ENCODE data around the gene LRSAM1. TPM values are rescaled to one million over a fixed set of nuclear protein-coding genes. Genes with fewer than 3 reads are reported as not detected.
A peak's percentile ranks its signal among the peaks of the same experiment; 100 is the strongest.

LRSAM1 gene
- total RNA-seq, 4 donors from 2014 or later, result 8.0 to 16.2 (median 12.9) TPM

GRCh38 chr9:127505396-127506116 is 54.2 kb downstream of the LRSAM1 start:
- no peak for DNase-seq
- Histone ChIP-seq H3K4me3 (no peak overlapping the region), H3K36me3 (peaks cover 49 to 100% (median 65%) of the 10 kb centered on the region in 3 donors), H3K9me3 (no peaks in the 10 kb centered on the region), H3K27me3 (no peaks in the 10 kb centered on the region), H3K4me1 (peaks cover 12 to 45% (median 17%) of the 10 kb centered on the region in 3 donors), H3K27ac (peak overlapping the region; percentile 50 to 64 (median 57))
- 66 to 75% methylated on average over 6 to 13 of the region's 16 CpGs for WGBS, 2 donors
- TF ChIP-seq CTCF (IDR thresholded peaks at IDR 0.05) (peak in 5 of 6 experiments; percentile 30 to 61 (median 46)), POLR2A (IDR thresholded peaks at IDR 0.05) (no peak)
- intact Hi-C loops (cut with DNase I), result loop anchor here (5.0 to 10.0 kb wide), 2 partner anchors 82 to 219 kb away; no protein-coding TSS in a partner anchor

GRCh38 chr9:127506117-127506813 is 55.0 kb downstream of the LRSAM1 start:
- H3K36me3 ChIP-seq, result peaks cover 48 to 100% (median 65%) of the 10 kb centered on the region in 3 donors
- no peaks in the 10 kb centered on the region for H3K27me3 ChIP-seq
- intact Hi-C loops (cut with DNase I), result loop anchor here (5.0 to 10.0 kb wide), 2 partner anchors 81 to 219 kb away; no protein-coding TSS in a partner anchor
- 77 to 100% methylated on average over 2 to 5 of the region's 12 CpGs for WGBS, 2 donors
- no peak for TF ChIP-seq CTCF (IDR thresholded peaks at IDR 0.05)
- no peak for TF ChIP-seq POLR2A (IDR thresholded peaks at IDR 0.05)
- H3K4me3 ChIP-seq, result no peak overlapping the region
- H3K4me1 ChIP-seq, result peaks cover 12 to 45% (median 17%) of the 10 kb centered on the region in 3 donors
- DNase-seq, result no peak
- H3K9me3 ChIP-seq, result no peaks in the 10 kb centered on the region
- H3K27ac ChIP-seq, result peak overlapping the region in 3 of 4 donors; percentile 49 to 64 (median 55)

DNA sequence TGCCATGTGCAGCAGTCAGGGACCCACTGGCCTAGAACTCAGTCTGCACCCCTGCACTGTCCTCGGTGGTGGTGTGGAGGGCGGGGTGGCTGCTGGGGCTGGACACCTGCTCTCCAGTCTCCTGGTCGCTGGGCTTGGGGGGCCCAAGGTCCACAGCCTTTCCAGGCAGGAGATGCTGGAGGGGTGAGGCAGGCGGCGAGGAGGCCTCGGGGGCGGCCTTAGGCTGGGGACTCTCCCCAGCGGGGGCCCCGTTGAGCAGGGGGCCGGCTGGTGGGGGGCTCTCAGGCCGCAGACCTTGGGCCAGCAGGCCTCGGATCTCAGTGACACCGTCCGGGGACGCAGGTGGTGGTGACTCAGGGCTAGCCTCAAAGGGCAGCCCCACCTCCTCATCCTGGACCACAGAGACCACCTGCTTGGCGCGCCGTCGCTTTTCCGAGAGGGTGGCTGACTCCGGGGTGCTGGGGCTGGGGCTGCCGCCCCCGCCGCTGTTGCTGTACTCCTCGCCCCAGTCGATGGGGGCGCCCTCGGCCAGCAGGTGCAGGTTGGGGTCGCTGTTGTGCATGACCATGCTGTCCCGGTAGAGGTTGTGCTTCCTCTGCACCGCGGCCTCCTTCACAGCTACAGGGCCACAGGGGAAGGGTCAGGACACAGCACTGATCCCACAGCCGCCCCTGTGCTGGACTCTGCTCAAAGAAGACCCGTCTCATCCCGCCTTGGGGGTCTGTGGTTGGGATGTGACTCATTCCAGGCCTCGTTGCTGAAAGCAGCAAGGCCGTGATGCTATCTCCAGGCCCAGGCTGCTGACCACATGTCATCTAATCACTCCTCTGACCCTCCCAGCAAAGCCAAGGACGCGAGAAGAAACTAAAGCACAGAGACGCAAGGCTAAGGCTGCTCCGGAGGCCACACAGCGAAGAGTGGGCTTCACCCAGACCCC is 55.8 kb downstream of the LRSAM1 start:
- Histone ChIP-seq H3K9me3 (no peaks in the 10 kb centered on the region), H3K4me1 (peaks cover 12 to 45% (median 17%) of the 10 kb centered on the region in 3 donors), H3K27me3 (no peaks in the 10 kb centered on the region), H3K4me3 (no peak overlapping the region), H3K36me3 (peaks cover 50 to 100% (median 68%) of the 10 kb centered on the region in 3 donors), H3K27ac (peak overlapping the region in 2 of 4 donors; percentile 55 to 64)
- no peak for DNase-seq
- intact Hi-C loops (cut with DNase I), result loop anchor here (5.0 to 10.0 kb wide), 2 partner anchors 80 to 218 kb away; no protein-coding TSS in a partner anchor
- no peak for TF ChIP-seq POLR2A (IDR thresholded peaks at IDR 0.05)
- TF ChIP-seq CTCF (IDR thresholded peaks at IDR 0.05), result no peak
- 88 to 90% methylated on average over 2 to 11 of the region's 42 CpGs for WGBS, 2 donors

DNA sequence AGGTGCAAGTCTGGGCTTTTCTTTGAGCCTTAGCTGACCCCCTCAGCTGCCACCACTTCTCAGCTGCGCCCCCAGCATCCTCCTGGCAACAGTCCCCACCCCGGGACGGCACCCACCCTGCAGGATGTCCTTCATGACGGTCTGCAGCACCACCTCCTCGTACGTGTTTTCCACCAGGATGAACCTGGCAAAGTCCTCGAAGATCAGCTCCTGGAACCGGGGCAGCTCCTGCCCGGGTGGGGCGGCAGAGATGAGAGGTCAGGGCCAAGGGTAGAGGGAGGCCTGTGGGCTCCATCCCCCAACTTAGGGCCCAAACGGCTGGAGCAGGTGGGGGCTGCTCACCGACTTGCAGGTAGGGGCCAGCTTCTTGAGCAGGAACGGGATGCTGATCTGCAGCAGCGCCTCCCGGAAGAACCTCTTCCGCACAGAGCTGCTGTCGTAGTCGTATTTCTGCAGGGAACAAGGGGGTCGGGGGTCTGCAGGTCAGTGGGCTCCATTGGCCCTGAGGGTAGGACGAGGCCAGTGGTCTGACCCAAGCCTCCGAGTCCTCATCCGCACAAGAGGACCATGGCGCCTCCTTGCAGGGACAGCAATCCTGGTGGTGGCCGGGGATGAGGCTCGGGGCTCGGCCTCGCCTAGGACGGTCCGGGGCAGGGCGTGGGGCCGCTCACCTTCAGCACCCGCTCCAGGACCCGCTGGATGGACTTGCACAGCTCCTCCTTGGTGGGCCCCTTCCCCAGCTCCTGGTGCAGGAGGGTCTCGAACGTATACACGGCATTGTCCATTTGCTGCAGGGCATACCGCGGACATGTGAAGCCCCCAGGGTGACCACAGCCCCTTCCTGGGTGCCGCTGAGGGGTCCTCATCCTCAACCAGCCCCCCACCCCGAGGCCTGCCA is 56.7 kb downstream of the LRSAM1 start:
- intact Hi-C loops (cut with DNase I), result loop anchor here (5.0 to 10.0 kb wide), 2 partner anchors 79 to 217 kb away; no protein-coding TSS in a partner anchor
- Histone ChIP-seq H3K27ac (no peak overlapping the region), H3K4me1 (peaks cover 12 to 45% (median 17%) of the 10 kb centered on the region in 3 donors), H3K36me3 (peaks cover 50 to 100% (median 71%) of the 10 kb centered on the region in 3 donors), H3K27me3 (no peaks in the 10 kb centered on the region), H3K4me3 (no peak overlapping the region), H3K9me3 (no peaks in the 10 kb centered on the region)
- WGBS, 2 donors, result 80 to 85% methylated on average over 5 to 12 of the region's 40 CpGs
- TF ChIP-seq POLR2A (IDR thresholded peaks at IDR 0.05), result no peak
- no peak for TF ChIP-seq CTCF (IDR thresholded peaks at IDR 0.05)
- DNase-seq, result no peak

All from esophagus squamous epithelium (tissue), 5 donors.